ENCODE results near the gene SHANK1.
A peak's percentile ranks its signal among the peaks of the same experiment; 100 is the strongest.

The SHANK1 gene

DNA sequence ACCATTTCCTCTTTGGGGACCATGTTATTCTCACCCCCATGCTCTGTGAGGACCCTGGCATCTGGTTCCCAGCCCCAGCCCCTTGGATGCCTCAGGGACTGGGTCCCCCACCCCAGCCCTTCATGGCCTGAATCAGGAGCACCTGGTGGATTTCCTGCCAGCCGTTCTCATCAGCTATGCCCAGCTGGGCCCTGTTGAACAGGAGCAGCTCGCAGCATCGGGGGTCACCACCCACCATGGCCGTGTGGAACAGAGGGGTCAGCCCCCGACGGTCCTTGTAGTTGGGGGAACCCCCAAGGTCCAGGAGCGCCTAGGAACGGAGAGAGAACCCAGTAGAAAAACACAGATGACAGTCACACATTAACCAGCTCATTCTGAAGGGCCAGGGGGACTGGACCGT is 7.8 kb downstream of the SHANK1 start:
- DNase-seq (ENCODE audit: low spot score) = no peak

DNA sequence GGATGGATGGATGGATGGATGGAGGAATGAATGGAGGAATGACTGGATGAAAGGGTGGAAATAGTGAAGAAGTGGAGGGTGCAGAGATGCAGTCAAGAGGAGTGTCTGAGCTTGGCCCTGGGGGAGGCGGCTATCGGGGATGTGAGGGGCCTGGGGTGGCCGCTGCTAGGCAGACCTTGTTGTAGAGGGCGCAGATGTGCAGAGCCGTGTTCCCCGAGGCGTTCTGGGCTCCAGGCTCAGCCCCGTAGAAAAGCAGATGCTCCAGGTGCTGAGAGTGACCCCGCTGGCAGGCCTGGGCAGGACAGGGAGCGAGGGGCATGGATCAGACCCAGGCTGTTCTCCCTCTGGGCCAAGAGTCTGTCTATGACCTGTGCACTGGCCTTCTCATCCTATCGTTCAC is 8.4 kb downstream of the SHANK1 start:
- DNase-seq (ENCODE audit: low spot score) = no peak

DNA sequence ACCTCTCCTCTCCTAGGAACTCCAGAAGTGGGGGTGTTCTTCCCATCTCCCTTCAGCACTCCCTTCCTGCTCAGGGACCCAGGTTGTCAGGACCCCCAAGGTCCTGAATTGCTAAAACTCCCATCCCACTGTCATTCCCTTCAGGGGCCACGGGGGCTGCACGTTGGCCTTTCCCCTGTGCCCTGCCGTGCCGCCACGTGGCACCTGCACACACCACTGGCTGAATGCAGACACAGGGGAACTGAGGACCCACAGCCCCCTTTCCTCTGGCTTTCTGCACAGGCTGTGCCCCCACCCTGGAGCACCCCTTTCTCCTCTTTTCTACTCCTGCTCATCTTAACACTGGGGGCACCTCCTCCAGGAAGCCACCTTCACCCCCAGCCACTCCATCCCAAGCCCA is 9.0 kb downstream of the SHANK1 start:
- no peak for DNase-seq (ENCODE audit: low spot score)

DNA sequence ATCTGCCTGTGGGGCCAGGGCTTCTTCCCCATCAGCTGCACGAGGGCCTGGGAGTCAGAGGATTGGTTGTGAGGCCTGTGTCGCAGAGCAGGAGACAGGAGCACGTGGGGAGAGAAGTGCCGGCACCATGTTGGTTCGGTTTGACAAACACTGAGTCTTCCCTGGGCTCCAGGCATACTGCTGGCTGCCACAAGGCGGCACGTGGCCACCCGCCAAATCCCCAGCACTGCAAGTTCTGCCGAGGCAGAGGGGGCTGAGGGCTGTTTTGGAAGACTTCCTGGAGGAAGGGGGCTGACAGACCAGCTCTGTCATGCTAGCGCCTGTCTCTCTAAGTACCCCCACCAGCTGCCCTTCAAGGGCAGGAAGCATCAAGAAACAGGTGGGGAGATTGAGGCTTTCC is 9.5 kb downstream of the SHANK1 start:
- no peak for DNase-seq (ENCODE audit: low spot score)

DNA sequence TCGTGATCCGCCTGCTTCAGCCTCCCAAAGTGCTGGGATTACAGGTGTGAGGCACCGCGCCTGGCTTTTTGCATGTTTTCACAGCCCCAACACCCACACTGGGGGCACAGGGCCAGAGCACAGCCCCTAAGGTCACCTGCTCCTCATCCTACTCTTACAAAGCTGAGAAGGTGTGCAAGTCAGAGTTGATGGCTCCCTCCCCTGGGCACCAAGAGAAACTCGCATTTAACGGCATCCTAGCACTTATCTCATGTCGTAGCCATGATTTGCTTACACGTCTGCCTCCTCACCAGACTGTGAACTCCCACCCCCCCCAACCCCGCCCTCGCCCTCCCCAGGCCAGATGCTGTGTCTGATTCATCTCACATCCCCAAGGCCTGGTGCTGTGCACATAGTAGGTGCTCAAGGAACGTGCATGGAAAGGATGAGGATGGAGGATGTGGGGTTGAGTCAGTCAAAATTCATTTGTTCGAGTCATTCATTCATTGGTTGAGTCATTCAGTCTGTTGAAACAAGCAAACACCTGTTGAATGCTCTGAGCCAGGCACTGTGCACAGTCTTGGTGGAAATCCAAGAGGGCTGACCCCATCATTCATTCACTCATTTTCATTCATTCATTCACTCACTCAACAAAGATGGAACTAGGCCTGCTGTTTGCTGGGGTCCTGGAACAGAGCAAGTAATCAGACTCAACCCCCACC is 11.3 kb downstream of the SHANK1 start:
- no peak for DNase-seq (ENCODE audit: low spot score)

DNA sequence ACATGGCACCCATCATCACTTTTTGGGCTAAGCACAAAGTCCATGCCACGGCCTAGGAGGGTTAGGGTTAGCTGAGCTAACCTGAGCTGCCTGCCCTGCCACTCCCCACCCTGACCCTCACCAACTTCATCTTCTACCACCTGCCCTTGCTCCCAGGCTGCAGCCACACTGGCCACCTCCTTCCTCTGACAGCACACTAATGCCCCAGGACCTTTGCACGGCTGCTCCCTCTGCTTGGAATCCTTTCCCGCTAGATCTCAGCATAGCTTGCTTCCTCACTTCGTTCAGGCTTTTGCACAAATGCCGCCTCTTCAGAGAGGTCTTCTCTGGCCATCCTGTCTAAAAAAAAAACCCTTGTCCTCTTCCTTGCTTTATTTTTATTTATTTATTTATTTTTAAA is 13.2 kb downstream of the SHANK1 start:
- DNase-seq (ENCODE audit: low spot score) = no peak

DNA sequence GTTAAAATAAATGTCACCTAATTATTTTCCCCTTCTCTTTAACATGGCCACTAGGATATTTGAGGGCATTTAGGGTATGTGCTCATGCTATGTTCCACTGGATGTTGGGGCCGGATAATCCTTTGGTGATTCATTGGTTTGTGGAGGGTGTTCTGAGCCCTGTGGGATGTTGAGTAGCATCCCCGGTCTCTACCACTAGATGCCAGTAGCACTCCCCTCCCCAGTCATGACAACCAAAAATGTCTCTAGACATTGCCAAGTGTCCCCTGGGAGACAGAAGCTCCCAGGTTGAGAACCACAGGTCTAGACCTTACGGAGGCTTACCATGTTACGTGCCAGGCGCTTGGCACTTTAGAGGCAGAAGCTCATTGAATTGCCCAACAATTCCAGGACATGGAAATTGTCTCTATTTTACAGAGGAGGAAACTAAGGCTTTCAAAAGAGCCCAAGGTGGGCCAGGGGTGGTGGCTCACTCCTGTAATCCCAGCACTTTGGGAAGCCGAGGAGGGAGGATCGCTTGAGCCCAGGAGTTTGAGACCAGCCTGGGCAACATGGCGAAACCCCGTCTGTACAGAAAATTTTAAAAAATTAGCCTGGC is 14.1 kb downstream of the SHANK1 start:
- peak; percentile 57 for DNase-seq (ENCODE audit: low spot score)

DNA sequence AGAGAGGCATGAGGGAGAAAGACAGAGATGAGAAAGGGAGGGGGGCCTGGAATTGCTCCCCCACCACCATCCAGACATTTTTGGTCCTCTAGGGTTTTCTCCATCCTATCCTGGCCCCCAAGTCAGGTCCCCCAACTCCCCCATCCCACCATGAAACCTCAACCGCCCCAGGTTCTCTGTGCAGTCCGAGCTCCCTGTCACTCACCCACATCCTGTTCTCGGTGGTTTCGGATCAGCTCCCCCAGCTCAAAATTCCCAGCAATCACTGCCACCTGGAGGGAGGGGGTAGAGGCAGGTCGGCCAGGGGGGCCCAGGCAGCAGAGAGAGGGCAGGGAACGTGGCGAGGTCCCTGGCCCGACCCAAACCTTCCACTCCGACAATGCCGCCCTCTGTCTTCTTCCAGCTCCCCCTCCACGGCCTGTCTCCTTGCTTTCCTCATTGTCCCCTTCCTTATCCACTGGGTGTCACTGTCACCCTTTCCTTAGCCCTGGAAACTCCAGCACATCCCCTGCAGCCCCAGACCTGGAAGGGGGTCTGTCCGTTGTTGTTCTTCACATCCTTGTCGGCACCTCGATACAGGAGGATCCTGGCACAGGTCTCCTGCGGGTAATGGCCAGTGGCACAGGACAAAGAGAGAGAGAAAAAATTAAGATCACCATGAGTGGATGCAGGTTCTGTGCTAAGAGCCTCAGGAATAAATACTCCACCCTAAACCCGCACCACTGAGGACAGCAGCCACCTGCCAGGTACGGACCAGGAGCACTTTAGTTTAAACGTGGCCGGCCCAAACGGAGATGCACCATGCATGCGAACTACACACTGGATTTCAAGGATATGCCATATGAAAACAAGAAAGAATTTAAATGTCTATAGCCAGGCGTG is 15.4 kb downstream of the SHANK1 start:
- no peak for DNase-seq (ENCODE audit: low spot score)

DNA sequence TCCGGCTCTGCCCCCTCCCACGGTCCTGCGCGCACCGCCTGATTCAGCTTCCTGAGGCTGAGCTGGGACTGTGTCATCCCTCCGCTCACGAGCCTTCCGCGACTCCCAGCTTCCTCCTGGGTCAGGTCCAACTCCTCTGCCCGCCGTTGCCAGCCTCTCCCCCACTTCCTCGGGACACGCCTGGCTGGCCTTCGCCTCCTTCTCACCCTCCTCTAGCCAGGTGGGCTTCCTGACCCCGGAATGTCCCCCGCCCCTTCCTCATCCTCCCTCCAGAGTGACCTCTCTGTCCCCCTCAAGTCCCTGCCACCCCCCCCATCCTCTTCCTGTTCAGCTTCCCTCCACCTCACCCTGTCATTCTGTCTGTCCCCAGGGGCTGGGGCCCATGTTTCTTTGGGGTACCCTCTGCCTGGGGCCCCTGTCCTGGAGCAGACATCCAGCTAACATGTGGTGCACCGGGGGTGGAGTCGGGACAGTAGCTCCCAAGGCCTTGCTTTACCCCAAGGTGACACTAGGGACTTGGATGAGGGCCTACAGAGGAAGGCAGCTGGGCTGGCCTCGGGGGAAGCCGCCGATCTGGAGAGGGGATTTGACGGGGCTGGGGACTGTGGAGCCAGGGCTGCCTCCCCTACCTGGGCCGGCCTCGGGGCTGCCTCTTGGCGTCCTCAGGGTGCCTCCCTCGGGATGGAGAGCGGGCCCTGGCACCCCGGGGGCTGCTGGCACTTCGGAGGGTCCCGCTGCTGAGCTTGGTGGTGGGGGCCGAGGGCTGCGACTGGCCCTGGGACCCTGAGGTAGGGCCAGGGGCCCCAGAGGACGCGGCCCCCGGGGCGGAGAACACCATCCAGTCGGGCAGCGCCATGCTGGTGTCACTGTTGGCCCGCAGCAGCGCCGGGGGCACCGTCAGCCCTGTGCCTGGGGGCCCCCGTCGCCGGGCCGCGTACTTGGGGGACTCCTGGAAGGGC is 16.5 kb downstream of the SHANK1 start:
- no peak for DNase-seq (ENCODE audit: low spot score)

DNA sequence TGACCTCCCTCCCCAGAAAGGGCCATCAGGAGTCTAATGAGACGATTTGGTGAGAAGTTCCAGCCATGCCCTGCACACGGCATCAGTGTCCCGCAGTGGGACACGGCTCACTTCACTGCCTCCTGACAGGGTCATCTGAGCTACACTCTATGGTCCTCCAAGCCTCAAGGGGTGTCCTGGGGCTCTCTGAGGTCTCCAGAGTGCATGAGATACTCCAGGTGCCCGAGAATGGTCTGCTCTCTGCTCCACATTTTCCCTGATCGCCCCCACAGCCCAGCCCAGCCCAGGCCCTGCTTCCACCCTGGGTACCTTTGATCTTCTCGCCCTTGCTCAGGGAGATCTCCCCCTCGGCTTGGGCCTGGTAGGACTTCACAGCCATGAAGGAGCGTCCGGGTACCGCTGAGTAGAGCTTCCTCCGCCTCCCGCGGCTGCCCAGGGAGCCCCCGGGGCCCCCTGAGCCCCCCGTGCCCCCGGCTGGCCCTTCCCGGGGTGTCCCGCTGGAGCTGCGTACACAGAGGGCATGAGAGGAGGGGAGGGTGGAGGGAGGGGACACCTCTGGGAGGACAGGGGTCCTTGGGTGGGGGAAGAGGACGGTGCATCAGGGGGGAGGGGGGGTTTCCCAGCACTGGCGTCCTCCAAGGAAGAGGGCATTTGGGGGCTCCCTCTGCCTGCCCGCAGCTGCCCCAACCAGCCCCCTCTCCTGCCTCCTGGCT is 17.3 kb downstream of the SHANK1 start:
- no peak for DNase-seq (ENCODE audit: low spot score)

DNA sequence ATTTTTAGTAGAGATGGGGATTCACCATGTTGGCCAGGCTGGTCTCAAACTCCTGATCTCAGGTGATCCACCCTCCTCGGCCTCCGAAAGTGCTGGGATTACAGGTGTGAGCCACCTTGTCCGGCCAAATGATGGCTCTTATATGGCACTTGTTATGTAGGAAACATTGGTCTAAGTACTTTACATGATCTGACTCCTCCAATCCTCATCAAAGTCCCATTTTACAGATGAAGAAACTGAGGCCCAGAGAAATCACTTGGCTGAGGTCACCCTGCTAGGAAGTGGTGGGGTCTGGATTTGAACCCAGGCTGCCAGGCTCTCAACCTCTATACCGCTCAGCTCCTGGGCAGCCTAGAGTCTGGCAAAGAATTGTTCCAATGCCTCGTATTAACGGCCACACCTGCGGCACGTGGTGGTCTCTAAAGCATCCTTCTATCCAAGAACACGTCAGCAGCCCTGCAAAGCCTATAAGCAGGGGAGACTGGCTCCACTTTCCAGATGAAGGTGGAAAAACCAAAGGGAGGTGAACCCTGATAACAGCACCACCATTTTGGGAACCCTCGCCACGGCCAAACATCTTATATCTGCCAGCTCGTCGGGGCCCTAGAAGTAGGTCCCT is 18.1 kb downstream of the SHANK1 start:
- DNase-seq (ENCODE audit: low spot score) = no peak

DNA sequence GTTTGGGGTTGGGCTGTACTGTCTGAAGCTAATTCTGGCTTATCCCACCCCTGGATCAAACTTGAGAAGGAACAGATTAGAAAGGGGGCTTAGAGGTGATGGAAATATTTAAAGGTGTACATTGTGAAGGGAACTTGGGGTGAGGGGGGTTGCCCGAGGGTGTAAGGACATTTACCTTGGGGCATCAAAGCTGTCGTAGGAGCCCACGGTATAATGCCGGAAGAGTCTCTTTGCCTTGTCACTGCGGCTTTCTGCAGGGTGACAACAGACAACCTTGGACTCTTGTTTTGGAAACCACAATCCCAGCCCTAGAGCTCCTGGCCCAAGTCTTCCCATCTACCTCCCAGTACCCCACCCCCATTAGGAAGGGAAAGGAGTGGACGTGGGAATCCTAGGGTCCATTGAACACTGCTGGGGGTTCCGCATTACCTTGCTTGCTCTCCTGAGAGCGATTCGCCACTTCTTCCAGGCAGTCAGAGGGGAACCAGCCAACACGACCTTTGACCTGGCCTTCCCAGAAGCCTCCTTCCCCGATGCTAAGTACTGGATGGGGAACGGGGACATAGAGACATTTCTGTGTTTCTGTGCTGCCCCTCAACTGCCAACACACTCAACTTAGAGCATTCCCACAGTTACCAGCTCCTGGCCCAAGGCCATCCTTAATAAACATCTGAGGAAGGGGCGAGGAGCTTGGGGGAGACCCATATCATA is 22.0 kb downstream of the SHANK1 start:
- DNase-seq (ENCODE audit: low spot score) = no peak

DNA sequence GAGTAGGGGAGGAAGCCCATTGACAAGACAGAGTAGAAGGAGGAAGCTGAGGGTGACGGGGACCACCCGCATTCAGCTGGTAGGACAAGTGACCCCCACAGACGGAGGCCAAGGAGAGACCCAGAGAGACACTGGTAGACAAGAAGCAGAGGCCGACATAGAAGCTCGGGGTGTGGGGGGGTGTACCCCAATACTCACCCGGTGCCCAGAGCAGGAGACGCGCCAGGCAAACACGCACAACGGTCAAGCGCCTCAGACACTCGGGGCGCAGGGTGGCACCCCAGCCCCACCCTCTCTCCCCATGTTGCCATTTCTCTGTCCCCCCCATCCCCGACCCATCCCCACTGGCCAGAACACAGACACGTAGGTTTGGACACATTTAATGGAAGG is 23.5 kb downstream of the SHANK1 start:
- DNase-seq (ENCODE audit: low spot score) = no peak

DNA sequence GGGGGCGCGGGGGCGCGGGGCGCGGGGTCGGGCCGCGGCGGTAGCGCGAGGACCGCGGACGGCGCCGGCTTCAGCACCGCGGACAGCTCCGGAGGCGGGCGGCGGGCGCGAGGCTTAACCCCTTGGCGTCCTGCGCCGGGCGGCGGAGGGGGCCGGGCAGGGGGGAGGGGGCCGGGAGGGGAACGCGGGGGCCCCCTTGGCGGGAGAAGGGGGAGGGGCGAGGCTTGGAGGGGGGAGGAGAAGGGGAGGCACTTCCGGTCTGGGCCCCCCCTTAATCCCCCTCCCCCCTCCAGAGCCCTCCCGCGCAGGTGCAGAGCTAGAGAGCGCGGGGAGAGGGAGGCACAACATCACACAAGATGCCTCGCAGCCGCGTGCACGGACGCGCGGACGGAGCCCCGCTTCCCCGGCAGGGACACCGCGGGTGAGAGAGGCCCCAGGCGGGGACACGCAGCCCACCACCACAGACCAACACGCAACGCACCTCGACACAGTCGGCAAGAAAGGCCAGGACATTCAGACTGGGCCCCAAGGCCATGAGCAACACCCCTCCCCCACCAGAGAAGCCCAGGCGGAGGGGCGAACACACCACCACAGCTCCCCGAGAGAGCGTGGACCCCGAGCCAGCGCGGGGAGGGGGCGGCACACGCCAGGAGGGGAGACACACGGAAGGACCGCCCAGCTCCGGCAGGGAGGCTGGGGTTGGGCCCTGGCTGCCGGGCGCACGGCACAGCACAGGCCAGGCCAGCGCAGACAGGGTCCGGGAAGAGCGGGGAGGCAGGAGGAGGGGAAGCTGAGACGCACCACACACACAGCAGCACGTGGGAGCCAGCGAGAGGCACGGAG is 24.1 kb downstream of the SHANK1 start:
- DNase-seq (ENCODE audit: low spot score) = no peak

DNA sequence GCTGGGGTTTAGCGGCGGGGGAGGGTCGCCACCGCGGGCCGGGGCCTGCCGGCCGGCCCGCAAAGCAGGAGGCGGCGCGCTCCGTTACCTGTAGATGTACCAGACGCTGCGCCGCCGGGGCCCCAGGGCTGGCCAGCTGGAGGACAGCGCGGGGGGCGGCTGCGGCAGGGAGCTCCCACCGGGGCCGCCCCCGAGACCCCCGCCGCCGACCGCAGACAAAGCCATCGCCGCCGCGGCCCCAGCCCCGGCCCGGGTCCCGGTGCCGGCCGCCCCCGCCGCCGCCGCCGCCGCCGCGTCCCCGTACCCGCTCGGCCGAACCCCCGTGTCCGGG is 24.8 kb downstream of the SHANK1 start:
- DNase-seq (ENCODE audit: low spot score) = no peak

DNA sequence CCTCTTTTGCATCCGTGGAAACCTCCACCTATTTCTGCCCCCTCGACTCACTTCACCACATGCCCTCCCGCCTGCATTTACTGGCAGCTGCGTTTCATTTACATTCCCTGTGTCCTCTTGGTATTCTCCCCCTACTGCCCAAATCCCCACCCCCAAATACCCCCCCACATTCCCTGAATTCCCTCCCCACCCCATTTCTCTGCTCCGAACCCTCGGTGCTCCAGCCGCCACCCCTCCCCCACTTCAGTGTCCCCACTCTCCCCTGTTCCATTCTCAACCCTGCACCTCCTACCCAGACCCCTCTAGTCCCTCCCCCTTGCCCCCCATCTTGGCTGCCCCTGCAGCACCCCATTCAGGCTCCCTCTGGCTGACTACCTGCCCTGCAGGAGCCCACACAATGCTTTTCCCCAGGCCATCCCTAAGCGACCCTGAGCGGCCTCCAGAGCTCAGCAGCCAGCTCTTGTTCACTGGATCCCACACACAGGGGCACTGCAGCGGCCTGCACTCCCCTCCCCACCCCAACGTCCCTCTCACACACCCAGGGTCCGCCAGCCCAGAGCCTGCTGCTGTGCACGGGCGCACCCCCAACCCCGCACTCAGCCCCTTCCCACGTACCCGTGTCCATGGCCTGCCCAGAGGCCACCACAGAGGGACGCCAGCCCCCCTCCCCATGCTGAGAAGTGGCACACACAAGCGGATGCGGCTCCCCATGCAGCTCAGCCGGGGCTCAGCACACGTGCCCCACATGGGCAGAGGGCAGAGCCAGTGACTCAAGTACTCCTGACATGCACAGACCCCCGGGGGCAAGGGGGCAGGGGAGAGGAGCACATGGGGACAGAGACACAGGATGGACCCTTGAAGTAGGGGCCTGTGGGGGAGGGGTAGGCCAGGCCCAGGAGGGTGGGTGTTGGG is 26.3 kb downstream of the SHANK1 start:
- no peak for DNase-seq (ENCODE audit: low spot score)

DNA sequence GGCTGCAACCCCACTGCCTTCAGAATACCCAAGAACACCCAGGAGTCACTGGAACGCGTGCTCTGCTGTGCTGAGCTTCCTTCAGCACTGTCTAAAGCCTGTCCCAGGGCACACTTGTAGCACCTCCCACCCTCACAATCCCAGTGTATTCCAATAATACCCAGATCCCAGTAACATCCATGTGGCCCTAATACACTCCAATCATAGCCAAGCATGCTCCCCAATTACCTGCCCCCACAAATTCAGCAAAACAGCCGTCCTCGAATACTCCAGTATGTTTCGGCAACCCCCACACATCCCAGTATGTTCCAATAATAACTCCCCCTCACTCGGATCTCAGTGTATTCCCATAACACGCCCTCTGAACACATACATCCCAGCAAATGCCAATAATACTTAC is 29.2 kb downstream of the SHANK1 start:
- DNase-seq (ENCODE audit: low spot score) = no peak

DNA sequence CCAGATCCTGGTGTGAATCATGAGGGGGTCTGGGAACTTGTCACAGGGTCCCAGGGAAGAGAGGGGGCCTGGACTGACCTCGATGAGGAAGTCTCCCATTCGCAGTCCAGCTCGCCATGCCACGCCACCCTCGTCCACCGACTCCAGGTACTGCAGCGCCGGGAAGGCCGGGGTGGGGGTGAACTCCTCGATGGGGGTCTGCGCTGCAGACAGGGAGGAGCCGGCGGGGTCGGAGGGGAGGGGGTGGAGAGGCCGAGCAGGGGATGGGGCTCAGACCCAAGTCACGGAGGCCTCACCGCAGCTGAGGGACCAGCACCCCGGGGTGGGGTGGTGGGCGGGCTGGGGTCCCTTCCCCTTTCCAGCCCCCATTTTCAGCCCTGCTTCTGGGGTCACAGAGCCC is 30.8 kb downstream of the SHANK1 start:
- DNase-seq (ENCODE audit: low spot score) = no peak

Data from activated CD4-positive, alpha-beta T cell treated with anti-CD3 and anti-CD28 coated beads, Interleukin-2, Interleukin-4, amounts not matched to agents 100 ng/mL and 50 ng/mL, durations not matched to agents 16 hours and 8 hours (primary cell).